HCT116 (cell line): ENCODE results near the gene ZC3H12C. TPM values are rescaled to one million over a fixed set of nuclear protein-coding genes. Genes with fewer than 3 reads are reported as not detected.

Source experiments
- ATAC-seq: fragments of 200-7000 bp; cut with Tn5 transposase; 2 replicates; pipeline ENCODE4 v1.9.1; 2020; ENCODE audit warnings: mild to moderate bottlenecking, moderate library complexity
- BruUV-seq: library from RNA; stranded (reverse); fragments of 400-500 nt; replicated peaks from 2 replicates; lab custom pipeline; 2021; lab: Mats Ljungman, UMichigan
- CTCF ChIA-PET: fragments of 300-600 bp; sonication (Branson Sonifier 250); formaldehyde crosslinking; loops from one replicate; lab custom pipeline; 2021; ENCODE audit warnings: antibody characterized with exemption; lab: Charles Lee
- POLR2A ChIA-PET: fragments of 300-600, 350-600 bp; sonication (Branson Sonifier 250); formaldehyde crosslinking; loops from one replicate; lab custom pipeline; 2021; ENCODE audit warnings: antibody characterized with exemption; lab: Charles Lee
- RAD21 ChIA-PET, 2 experiments: fragments of 300-600 bp; sonication (Branson Sonifier 250); formaldehyde crosslinking; loops; one replicate each; lab custom pipeline; 2023; ENCODE audit warnings: low total read pairs in 2 of 2; ENCODE audit not compliant: uncharacterized antibody in 2 of 2, unreplicated experiment in 2 of 2, low non-redundant PET in 1 of 2; lab: Charles Lee
- DNase-seq: peaks from one replicate; pipeline ENCODE4 v3.0.0-alpha.2; 2010; ENCODE audit warnings: low read depth, low spot score
- H2AFZ ChIP-seq: fragments of 200-600 bp; shearing (Covaris generic), sonication (generic); 2 replicates; pipeline ENCODE4 v1.6.1; 2017; ENCODE audit warnings: low read depth, mixed run types, mixed read lengths, antibody characterized with exemption, low read length; ENCODE audit not compliant: poor library complexity, severe bottlenecking
- H3K27ac ChIP-seq: 2 replicates; pipeline ENCODE4 v1.5.1; 2012; ENCODE audit warnings: low read depth, low read length
- H3K27me3 ChIP-seq: fragments of 200-600 bp; sonication (generic); 2 replicates; pipeline ENCODE4 v1.6.1; 2016; ENCODE audit warnings: mixed run types, low read length, mixed read lengths; ENCODE audit not compliant: insufficient read depth
- H3K36me3 ChIP-seq, 2 experiments: fragments of 200-500 bp in 1 of 2; fragments of 200-600 bp in 1 of 2; sonication (Bioruptor generic) in 1 of 2; sonication (generic) in 1 of 2; 2 replicates each; pipeline versions ENCODE4 v1.5.1 to v1.6.1; 2014 to 2016; ENCODE audit warnings: low read length in 2 of 2, inconsistent platforms in 1 of 2, mixed read lengths in 1 of 2, mixed run types in 1 of 2; ENCODE audit not compliant: insufficient read depth in 2 of 2, control insufficient read depth in 1 of 2
- H3K4me1 ChIP-seq, 2 experiments: fragments of 200-600 bp in 1 of 2; sonication (generic) in 1 of 2; 2 replicates each; pipeline versions ENCODE4 v1.5.1 to v1.6.1; 2012 to 2017; ENCODE audit warnings: low read length in 2 of 2, inconsistent platforms in 1 of 2, mild to moderate bottlenecking in 1 of 2, mixed read lengths in 1 of 2, mixed run types in 1 of 2, moderate library complexity in 1 of 2; ENCODE audit not compliant: insufficient read depth in 2 of 2, control insufficient read depth in 1 of 2
- H3K4me2 ChIP-seq: fragments of 200-600 bp; sonication (generic); 2 replicates; pipeline ENCODE4 v1.6.1; 2017; ENCODE audit warnings: mixed run types, low read length, mixed read lengths
- H3K4me3 ChIP-seq, 2 experiments: fragments of 200-600 bp in 1 of 2; sonication (generic) in 1 of 2; replicated peaks in 1 of 2; 2 replicates each; pipeline ENCODE4 v1.5.1; 2011 to 2016; ENCODE audit warnings: low read length in 2 of 2, control low read depth in 1 of 2, low read depth in 1 of 2, mild to moderate bottlenecking in 1 of 2, mixed read lengths in 1 of 2, mixed run types in 1 of 2
- H3K79me2 ChIP-seq: fragments of 200-600 bp; sonication (generic); 2 replicates; pipeline ENCODE4 v1.6.1; 2017; ENCODE audit warnings: mild to moderate bottlenecking, mixed run types, low read length, moderate library complexity, mixed read lengths; ENCODE audit not compliant: insufficient read depth
- H3K9ac ChIP-seq: fragments of 200-600 bp; sonication (generic); 2 replicates; pipeline ENCODE4 v1.6.1; 2016; ENCODE audit warnings: low read length, mixed read lengths
- H3K9me2 ChIP-seq: fragments of 200-600 bp; sonication (generic), shearing (Covaris generic); 2 replicates; pipeline ENCODE4 v1.6.1; 2017; ENCODE audit warnings: mixed run types, mild to moderate bottlenecking, moderate library complexity; ENCODE audit not compliant: insufficient read depth
- H3K9me3 ChIP-seq, 2 experiments: fragments of 200-500 bp in 1 of 2; fragments of 200-600 bp in 1 of 2; sonication (Bioruptor generic) in 1 of 2; sonication (generic) in 1 of 2; 2 replicates each; pipeline ENCODE4 v1.6.1; 2014 to 2017; ENCODE audit warnings: low read length in 2 of 2, mixed read lengths in 2 of 2, inconsistent platforms in 1 of 2, low read depth in 1 of 2, mild to moderate bottlenecking in 1 of 2, mixed run types in 1 of 2, moderate library complexity in 1 of 2; ENCODE audit not compliant: control insufficient read depth in 1 of 2, insufficient read depth in 1 of 2
- H4K20me1 ChIP-seq: fragments of 200-600 bp; sonication (generic), shearing (Covaris generic); 2 replicates; pipeline ENCODE4 v1.6.1; 2017; ENCODE audit warnings: mixed run types, mild to moderate bottlenecking, moderate library complexity; ENCODE audit not compliant: insufficient read depth
- CBX3 ChIP-seq: IDR thresholded peaks from 2 replicates; pipeline ENCODE4 v1.6.1; 2012; ENCODE audit warnings: low read depth
- CEBPB ChIP-seq: IDR thresholded peaks from 2 replicates; pipeline ENCODE4 v1.6.1; 2012; ENCODE audit warnings: low read depth
- FOSL1 ChIP-seq: IDR thresholded peaks from 2 replicates; pipeline ENCODE4 v1.6.1; 2012; ENCODE audit warnings: low read depth
- JUND ChIP-seq: IDR thresholded peaks from 2 replicates; pipeline ENCODE4 v1.6.1; 2012
- SIN3A ChIP-seq: IDR thresholded peaks from 2 replicates; pipeline ENCODE4 v1.6.1; 2012; ENCODE audit warnings: low read depth
- SRF ChIP-seq: IDR thresholded peaks from 2 replicates; pipeline ENCODE4 v1.6.1; 2012; ENCODE audit warnings: low read depth
- TCF7L2 ChIP-seq: IDR thresholded peaks from 2 replicates; pipeline ENCODE4 v1.7.0; 2011; ENCODE audit warnings: borderline replicate concordance, inconsistent platforms; ENCODE audit not compliant: insufficient read depth, insufficient read length; ENCODE audit errors: extremely low read depth
- YY1 ChIP-seq: IDR thresholded peaks from 2 replicates; pipeline ENCODE4 v1.6.1; 2011; ENCODE audit warnings: low read length, low read depth, moderate library complexity, mild to moderate bottlenecking; ENCODE audit not compliant: insufficient replicate concordance; ENCODE audit errors: extremely low read depth
- ZFX ChIP-seq: fragments of 450-650 bp; IDR thresholded peaks from 2 replicates; pipeline ENCODE4 v1.6.1; 2017
- intact Hi-C: fragments of 100-400 bp; cut with micrococcal nuclease; formaldehyde crosslinking; loops from 2 replicates; pipeline ENCODE4 v1.10.0; 2022
- total RNA-seq: library from RNA; stranded (reverse); gene quantifications from one replicate; pipeline ENCODE4 v1.2.1, GENCODE V29; 2021; ENCODE audit not compliant: unreplicated experiment
- TF ChIP-seq, protein P1 (sequence below): IDR thresholded peaks from 2 replicates; pipeline ENCODE4 v1.6.1; 2012
- TF ChIP-seq, protein P2 (sequence below): IDR thresholded peaks from 2 replicates; pipeline ENCODE4 v1.6.1; 2012
- TF ChIP-seq, protein P3 (sequence below): IDR thresholded peaks from 2 replicates; pipeline ENCODE4 v1.6.1; 2011; ENCODE audit warnings: mild to moderate bottlenecking, low read length, moderate library complexity; ENCODE audit not compliant: insufficient replicate concordance; ENCODE audit errors: extremely low read depth
- TF ChIP-seq, protein P4 (sequence below): IDR thresholded peaks from 2 replicates; pipeline ENCODE4 v1.6.1; 2012; ENCODE audit warnings: low read depth

The ZC3H12C gene
- total RNA-seq, 1 experiment from 2014 or later, result 10.2 TPM

DNA sequence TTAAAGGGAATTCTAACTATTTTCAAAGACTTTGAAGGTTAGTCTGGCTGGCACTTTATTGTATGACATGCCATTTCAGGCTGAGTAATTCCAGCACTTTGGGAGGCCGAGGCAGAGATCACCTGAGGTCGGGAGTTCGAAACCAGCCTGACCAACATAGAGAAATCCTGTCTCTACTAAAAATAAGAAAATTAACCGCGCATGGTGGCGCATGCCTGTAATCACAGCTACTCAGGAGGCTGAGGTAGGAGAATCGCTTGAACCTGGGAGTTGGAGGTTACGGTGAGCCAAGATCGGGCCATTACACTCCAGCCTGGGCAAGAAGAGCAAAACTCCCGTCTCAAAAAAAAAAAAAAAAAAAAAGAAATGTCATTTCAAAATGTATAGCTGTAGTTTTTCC is 107.6 kb downstream of the ZC3H12C start:
- Histone ChIP-seq H3K27ac (no peak overlapping the region), H4K20me1 (0 out of 2 replicates have a peak, but pooled peaks cover under 1% of the 10 kb centered on the region)

More for the DNA sequence above, 107.6 kb downstream of the ZC3H12C start:
- Histone ChIP-seq H3K9ac (no peak overlapping the region), H3K4me3 (no peak overlapping the region), H3K27me3 (no peaks in the 10 kb centered on the region), H2AFZ (no peak overlapping the region), H3K36me3 (no peaks in the 10 kb centered on the region)
- ATAC-seq, result no peak
- TF ChIP-seq, protein P1, sequence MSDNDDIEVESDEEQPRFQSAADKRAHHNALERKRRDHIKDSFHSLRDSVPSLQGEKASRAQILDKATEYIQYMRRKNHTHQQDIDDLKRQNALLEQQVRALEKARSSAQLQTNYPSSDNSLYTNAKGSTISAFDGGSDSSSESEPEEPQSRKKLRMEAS, result no peak
- TF ChIP-seq CBX3 (no peak), YY1 (no peak), CEBPB (no peak), SIN3A (no peak), JUND (no peak), TCF7L2 (no peak), SRF (no peak), FOSL1 (no peak), ZFX (no peak)
- TF ChIP-seq, protein P2, sequence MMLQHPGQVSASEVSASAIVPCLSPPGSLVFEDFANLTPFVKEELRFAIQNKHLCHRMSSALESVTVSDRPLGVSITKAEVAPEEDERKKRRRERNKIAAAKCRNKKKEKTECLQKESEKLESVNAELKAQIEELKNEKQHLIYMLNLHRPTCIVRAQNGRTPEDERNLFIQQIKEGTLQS, result no peak
- TF ChIP-seq, protein P3, sequence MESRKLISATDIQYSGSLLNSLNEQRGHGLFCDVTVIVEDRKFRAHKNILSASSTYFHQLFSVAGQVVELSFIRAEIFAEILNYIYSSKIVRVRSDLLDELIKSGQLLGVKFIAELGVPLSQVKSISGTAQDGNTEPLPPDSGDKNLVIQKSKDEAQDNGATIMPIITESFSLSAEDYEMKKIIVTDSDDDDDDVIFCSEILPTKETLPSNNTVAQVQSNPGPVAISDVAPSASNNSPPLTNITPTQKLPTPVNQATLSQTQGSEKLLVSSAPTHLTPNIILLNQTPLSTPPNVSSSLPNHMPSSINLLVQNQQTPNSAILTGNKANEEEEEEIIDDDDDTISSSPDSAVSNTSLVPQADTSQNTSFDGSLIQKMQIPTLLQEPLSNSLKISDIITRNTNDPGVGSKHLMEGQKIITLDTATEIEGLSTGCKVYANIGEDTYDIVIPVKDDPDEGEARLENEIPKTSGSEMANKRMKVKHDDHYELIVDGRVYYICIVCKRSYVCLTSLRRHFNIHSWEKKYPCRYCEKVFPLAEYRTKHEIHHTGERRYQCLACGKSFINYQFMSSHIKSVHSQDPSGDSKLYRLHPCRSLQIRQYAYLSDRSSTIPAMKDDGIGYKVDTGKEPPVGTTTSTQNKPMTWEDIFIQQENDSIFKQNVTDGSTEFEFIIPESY, result no peak
- TF ChIP-seq, protein P4, sequence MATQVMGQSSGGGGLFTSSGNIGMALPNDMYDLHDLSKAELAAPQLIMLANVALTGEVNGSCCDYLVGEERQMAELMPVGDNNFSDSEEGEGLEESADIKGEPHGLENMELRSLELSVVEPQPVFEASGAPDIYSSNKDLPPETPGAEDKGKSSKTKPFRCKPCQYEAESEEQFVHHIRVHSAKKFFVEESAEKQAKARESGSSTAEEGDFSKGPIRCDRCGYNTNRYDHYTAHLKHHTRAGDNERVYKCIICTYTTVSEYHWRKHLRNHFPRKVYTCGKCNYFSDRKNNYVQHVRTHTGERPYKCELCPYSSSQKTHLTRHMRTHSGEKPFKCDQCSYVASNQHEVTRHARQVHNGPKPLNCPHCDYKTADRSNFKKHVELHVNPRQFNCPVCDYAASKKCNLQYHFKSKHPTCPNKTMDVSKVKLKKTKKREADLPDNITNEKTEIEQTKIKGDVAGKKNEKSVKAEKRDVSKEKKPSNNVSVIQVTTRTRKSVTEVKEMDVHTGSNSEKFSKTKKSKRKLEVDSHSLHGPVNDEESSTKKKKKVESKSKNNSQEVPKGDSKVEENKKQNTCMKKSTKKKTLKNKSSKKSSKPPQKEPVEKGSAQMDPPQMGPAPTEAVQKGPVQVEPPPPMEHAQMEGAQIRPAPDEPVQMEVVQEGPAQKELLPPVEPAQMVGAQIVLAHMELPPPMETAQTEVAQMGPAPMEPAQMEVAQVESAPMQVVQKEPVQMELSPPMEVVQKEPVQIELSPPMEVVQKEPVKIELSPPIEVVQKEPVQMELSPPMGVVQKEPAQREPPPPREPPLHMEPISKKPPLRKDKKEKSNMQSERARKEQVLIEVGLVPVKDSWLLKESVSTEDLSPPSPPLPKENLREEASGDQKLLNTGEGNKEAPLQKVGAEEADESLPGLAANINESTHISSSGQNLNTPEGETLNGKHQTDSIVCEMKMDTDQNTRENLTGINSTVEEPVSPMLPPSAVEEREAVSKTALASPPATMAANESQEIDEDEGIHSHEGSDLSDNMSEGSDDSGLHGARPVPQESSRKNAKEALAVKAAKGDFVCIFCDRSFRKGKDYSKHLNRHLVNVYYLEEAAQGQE, result no peak
- TF ChIP-seq, all 23 proteins: peak for 0
- Histone ChIP-seq H3K9me3 (no peaks in the 10 kb centered on the region), H3K4me1 (peaks cover 19 to 20% of the 10 kb centered on the region in 2 experiments), H3K79me2 (no peaks in the 10 kb centered on the region), H3K4me2 (no peak overlapping the region), H3K9me2 (no peaks in the 10 kb centered on the region)
- intact Hi-C loops, result loop anchor here (1.0 to 10.0 kb wide), 4 partner anchors 175 to 1034 kb away; no protein-coding TSS in a partner anchor
- CTCF ChIA-PET, result interaction anchor here (1.0 to 4.6 kb wide), 13 partner anchors 12 to 1246 kb away, joined by 3 to 59 read pairs (median 4); no protein-coding TSS in a partner anchor
- no TSS peak for BruUV-seq
- POLR2A ChIA-PET, result no interaction called here
- RAD21 ChIA-PET, result interaction anchor here (0.9 to 1.6 kb wide), 4 partner anchors 162 to 167 kb away, joined by 3 to 7 read pairs (median 4); no protein-coding TSS in a partner anchor
- no peak for DNase-seq
